Gastrocnemius medialis (tissue), 4 donors: ENCODE measurements around the gene CCDC138. TPM values are rescaled to one million over a fixed set of nuclear protein-coding genes. Genes with fewer than 3 reads are reported as not detected.

Experiments
- ATAC-seq, 2 donors: fragments of 150-250 bp; one replicate each; pipeline ENCODE4 v1.9.1; 2016
- DNase-seq, 2 donors: peaks; one replicate each; pipeline ENCODE4 v3.0.0-alpha.2; 2019
- H3K27ac ChIP-seq, 4 donors: fragments of 200-600 bp; sonication (generic); 1 replicate in 1 of 4; 2 replicates in 3 of 4; pipeline ENCODE4 v1.5.1; 2016 to 2018; ENCODE audit warnings: mild to moderate bottlenecking in 2 of 4, moderate library complexity in 1 of 4
- H3K27me3 ChIP-seq, 3 donors: fragments of 200-600 bp; sonication (generic) in 2 of 3; 1 replicate in 1 of 3; 2 replicates in 2 of 3; pipeline versions ENCODE4 v1.5.1 to v1.6.0; 2016 to 2019; ENCODE audit warnings: mild to moderate bottlenecking in 1 of 3, moderate library complexity in 1 of 3
- H3K36me3 ChIP-seq, 2 donors: fragments of 200-600 bp; sonication (generic) in 1 of 2; one replicate each; pipeline ENCODE4 v1.5.1; 2017 to 2018
- H3K4me1 ChIP-seq, 2 donors: fragments of 200-600 bp; sonication (generic) in 1 of 2; one replicate each; pipeline ENCODE4 v1.5.1; 2016 to 2017; ENCODE audit warnings: mild to moderate bottlenecking in 2 of 2
- H3K4me3 ChIP-seq, 4 donors: fragments of 200-600 bp; sonication (generic) in 3 of 4; 1 replicate in 1 of 4; 2 replicates in 3 of 4; pipeline ENCODE4 v1.5.1; 2016 to 2019; ENCODE audit warnings: mild to moderate bottlenecking in 2 of 4
- H3K9me3 ChIP-seq, 3 donors: fragments of 200-600 bp; sonication (generic) in 2 of 3; 1 replicate in 1 of 3; 2 replicates in 2 of 3; pipeline ENCODE4 v1.5.1; 2016 to 2019
- POLR2A ChIP-seq, 2 donors: fragments of 450-650 bp; IDR thresholded peaks; one replicate each; pipeline ENCODE4 v1.6.1; 2017; ENCODE audit warnings: antibody characterized with exemption in 2 of 2, mild to moderate bottlenecking in 2 of 2, moderate library complexity in 2 of 2
- in situ Hi-C, 4 donors: fragments of 200-750 bp; cut with MboI; loops; one replicate each; pipeline versions ENCODE4 v1.15.0 to v1.8.0; 2017; ENCODE audit warnings: low sequenced_read_pairs in 4 of 4
- intact Hi-C: fragments of 100-400 bp; cut with DNase I; formaldehyde crosslinking; loops from one replicate; pipeline ENCODE4 v1.15.1; 2023; ENCODE audit warnings: low total_unique reads
- total RNA-seq, 4 donors: library from RNA; depleted of rRNA; stranded (reverse); fragments of >200 nt; gene quantifications; one replicate each; pipeline versions ENCODE4 v1.1.0 to v1.2.3, GENCODE V29; 2016
- TF ChIP-seq, protein P1 (sequence below), 5 experiments: fragments of 450-650 bp in 3 of 5; fragments of 200-600 bp in 2 of 5; sonication (generic) in 2 of 5; IDR thresholded peaks in 4 of 5; conservative IDR thresholded peaks in 1 of 5; 1 replicate in 4 of 5; 2 replicates in 1 of 5; pipeline ENCODE4 v1.5.1; 2016 to 2019; ENCODE audit warnings: antibody characterized with exemption in 5 of 5, mild to moderate bottlenecking in 3 of 5, moderate library complexity in 3 of 5

CCDC138 gene
- total RNA-seq, 4 donors from 2014 or later, result 0.52 to 2.8 (median 1.2) TPM

DNA sequence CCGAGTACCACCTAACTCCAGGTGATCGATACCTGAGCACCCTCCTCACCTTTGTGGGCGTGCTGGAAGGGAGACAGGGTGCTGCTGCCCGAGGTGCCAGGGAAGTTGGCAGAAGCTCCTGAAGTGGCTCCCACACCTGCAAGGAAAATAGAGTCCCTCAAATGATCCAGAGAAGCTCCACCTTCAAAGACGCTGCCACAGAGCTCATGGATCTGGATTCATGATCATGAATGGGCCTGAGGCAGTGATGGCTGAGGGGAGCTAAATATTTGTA is 126.0 kb downstream of the CCDC138 start:
- H3K36me3 ChIP-seq, result no peaks in the 10 kb centered on the region
- no peaks in the 10 kb centered on the region for H3K4me1 ChIP-seq
- no peak for TF ChIP-seq POLR2A (IDR thresholded peaks at IDR 0.05)
- TF ChIP-seq, protein P1, sequence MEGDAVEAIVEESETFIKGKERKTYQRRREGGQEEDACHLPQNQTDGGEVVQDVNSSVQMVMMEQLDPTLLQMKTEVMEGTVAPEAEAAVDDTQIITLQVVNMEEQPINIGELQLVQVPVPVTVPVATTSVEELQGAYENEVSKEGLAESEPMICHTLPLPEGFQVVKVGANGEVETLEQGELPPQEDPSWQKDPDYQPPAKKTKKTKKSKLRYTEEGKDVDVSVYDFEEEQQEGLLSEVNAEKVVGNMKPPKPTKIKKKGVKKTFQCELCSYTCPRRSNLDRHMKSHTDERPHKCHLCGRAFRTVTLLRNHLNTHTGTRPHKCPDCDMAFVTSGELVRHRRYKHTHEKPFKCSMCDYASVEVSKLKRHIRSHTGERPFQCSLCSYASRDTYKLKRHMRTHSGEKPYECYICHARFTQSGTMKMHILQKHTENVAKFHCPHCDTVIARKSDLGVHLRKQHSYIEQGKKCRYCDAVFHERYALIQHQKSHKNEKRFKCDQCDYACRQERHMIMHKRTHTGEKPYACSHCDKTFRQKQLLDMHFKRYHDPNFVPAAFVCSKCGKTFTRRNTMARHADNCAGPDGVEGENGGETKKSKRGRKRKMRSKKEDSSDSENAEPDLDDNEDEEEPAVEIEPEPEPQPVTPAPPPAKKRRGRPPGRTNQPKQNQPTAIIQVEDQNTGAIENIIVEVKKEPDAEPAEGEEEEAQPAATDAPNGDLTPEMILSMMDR (IDR thresholded peaks at IDR 0.05 in 4 of 5, conservative IDR thresholded peaks at IDR 0.05 in 1 of 5), result no peak
- intact Hi-C loops, result loop anchor here (10.0 kb wide), 1 partner anchor 562 kb away; no protein-coding TSS in a partner anchor
- no peak overlapping the region for H3K27ac ChIP-seq
- H3K27me3 ChIP-seq, result peaks cover 0 to 3% (median 2%) of the 10 kb centered on the region in 3 donors
- no peak overlapping the region for H3K4me3 ChIP-seq
- DNase-seq (no peak), ATAC-seq (no peak)
- H3K9me3 ChIP-seq, result no peaks in the 10 kb centered on the region
- in situ Hi-C loops, result no loop called here

DNA sequence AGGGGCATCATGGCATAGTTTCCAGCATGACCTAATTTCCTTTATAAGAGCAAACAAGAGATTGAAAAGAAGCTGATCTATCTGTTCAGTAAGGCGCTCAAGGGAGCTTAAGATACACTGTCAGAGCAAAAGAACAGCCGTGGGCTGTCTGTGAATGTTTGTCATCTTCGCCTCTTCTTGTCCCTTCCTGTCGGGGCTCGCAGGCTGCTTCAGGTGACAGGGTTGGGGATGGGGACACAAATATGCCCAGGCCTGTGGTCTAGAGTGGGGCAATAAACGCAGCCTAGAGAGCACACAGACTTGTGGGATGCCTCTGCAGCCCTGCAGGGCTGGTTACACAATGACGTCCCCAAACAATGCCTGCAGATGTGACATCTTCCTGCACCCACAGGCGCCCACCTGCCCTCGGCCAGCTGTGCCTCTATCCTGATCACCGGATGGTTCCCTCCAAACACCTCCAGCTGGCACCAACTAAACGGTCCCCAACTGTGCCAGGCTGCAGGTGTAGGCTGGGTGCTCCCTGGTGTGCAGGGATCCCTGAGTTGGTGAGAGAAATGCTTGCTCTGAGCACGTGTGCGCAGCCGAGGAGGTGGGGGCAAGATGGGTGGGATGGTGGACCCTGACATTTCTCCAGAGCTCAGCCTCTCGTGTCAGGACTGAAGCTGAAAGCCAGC is 129.7 kb downstream of the CCDC138 start:
- no peak for ATAC-seq
- intact Hi-C loops, result loop anchor here (10.0 kb wide), 1 partner anchor 559 kb away; no protein-coding TSS in a partner anchor
- in situ Hi-C loops, result no loop called here
- H3K27ac ChIP-seq, result no peak overlapping the region
- no peak for DNase-seq
- no peak for TF ChIP-seq POLR2A (IDR thresholded peaks at IDR 0.05)
- TF ChIP-seq, protein P1 (IDR thresholded peaks at IDR 0.05 in 4 of 5, conservative IDR thresholded peaks at IDR 0.05 in 1 of 5), result no peak
- H3K9me3 ChIP-seq, result no peaks in the 10 kb centered on the region
- H3K36me3 ChIP-seq, result no peaks in the 10 kb centered on the region
- H3K4me1 ChIP-seq, result no peaks in the 10 kb centered on the region
- no peaks in the 10 kb centered on the region for H3K27me3 ChIP-seq
- no peak overlapping the region for H3K4me3 ChIP-seq

DNA sequence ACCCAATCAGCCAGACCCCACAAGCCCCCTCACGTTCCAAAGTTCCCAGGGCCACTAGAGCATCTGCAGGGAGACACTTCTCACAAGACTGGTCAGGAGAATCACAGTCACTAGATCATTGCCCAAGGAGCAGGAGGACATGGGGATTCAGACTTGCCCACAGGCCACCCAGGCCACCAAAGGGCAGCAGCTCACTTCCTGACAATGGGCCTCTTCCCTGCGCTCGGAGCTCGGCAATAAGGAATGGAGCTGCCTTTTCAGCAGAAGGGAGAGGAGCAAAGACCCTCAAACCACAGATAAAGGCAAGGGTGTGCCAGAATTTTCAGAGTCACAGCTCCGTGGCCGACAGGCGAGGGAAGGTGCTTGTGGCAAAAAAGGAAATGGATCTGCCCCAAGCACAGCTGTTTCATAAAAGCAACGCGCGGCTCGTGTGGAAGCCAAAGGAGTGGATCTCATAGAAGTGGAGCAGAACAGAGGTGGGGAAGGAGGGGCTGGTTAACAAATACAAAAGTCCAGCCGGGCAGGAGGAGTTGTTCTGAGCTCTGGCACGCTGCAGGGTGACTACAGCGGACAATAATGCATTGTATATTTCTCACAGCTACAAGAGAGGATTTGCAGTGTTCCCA is 130.3 kb downstream of the CCDC138 start:
- H3K4me3 ChIP-seq, result no peak overlapping the region
- H3K27ac ChIP-seq, result no peak overlapping the region
- ATAC-seq (no peak), DNase-seq (no peak)
- H3K4me1 ChIP-seq, result no peaks in the 10 kb centered on the region
- TF ChIP-seq, protein P1 (IDR thresholded peaks at IDR 0.05 in 4 of 5, conservative IDR thresholded peaks at IDR 0.05 in 1 of 5), result no peak
- TF ChIP-seq POLR2A (IDR thresholded peaks at IDR 0.05), result no peak
- no peaks in the 10 kb centered on the region for H3K36me3 ChIP-seq
- intact Hi-C loops, result loop anchor here (10.0 kb wide), 1 partner anchor 558 kb away; no protein-coding TSS in a partner anchor
- no peaks in the 10 kb centered on the region for H3K27me3 ChIP-seq
- H3K9me3 ChIP-seq, result no peaks in the 10 kb centered on the region
- in situ Hi-C loops, result no loop called here

DNA sequence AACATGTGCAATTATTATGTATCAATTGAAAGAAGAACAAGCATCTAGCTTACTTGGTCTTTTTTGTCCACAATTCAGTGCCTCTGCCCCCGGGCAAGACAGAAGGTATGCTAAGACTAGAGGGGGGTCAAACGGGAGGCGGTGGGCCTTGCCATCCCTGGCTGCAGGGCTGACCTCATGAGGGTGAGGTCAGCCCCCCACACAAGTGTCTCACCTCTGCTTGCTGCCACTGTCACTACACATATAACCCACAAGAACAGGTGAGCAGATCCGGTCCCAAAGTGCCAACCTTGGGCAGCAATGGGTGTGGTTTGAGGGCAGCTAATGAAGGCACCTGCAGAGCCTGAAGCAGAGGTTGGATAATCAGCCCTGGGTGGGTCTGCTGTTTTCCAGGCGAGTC is 131.0 kb downstream of the CCDC138 start:
- no peak for ATAC-seq
- TF ChIP-seq POLR2A (IDR thresholded peaks at IDR 0.05), result no peak
- TF ChIP-seq, protein P1 (IDR thresholded peaks at IDR 0.05 in 4 of 5, conservative IDR thresholded peaks at IDR 0.05 in 1 of 5), result no peak
- in situ Hi-C loops, result no loop called here
- H3K36me3 ChIP-seq, result no peaks in the 10 kb centered on the region
- H3K9me3 ChIP-seq, result no peaks in the 10 kb centered on the region
- DNase-seq, result no peak
- no peaks in the 10 kb centered on the region for H3K27me3 ChIP-seq
- no peak overlapping the region for H3K4me3 ChIP-seq
- intact Hi-C loops, result loop anchor here (10.0 kb wide), 1 partner anchor 557 kb away; no protein-coding TSS in a partner anchor
- no peak overlapping the region for H3K27ac ChIP-seq
- H3K4me1 ChIP-seq, result no peaks in the 10 kb centered on the region
